ENCODE results near the gene ATIC.

DNA sequence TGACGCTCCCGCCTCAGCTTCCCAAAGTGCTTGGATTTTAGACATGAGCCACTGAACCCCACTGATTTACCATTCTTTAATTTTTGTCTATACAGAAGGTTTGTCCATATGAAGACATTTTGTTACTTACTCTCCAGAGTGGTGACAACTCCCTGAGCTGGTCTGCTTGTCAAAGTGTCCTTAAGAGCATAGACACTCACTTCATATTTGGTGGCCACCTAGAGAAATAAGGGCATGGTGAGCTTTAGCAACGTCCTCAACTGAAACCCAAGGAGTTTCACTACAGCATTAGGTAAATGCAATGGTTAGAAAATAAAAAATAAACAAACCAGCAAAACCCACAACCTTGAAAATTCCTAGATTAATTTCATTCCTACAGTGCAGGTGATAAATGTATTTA, 66.2 kb downstream of the ATIC start:
- TF ChIP-seq, protein P1, sequence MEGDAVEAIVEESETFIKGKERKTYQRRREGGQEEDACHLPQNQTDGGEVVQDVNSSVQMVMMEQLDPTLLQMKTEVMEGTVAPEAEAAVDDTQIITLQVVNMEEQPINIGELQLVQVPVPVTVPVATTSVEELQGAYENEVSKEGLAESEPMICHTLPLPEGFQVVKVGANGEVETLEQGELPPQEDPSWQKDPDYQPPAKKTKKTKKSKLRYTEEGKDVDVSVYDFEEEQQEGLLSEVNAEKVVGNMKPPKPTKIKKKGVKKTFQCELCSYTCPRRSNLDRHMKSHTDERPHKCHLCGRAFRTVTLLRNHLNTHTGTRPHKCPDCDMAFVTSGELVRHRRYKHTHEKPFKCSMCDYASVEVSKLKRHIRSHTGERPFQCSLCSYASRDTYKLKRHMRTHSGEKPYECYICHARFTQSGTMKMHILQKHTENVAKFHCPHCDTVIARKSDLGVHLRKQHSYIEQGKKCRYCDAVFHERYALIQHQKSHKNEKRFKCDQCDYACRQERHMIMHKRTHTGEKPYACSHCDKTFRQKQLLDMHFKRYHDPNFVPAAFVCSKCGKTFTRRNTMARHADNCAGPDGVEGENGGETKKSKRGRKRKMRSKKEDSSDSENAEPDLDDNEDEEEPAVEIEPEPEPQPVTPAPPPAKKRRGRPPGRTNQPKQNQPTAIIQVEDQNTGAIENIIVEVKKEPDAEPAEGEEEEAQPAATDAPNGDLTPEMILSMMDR (IDR thresholded peaks at IDR 0.05) = no peak
- TF ChIP-seq EP300 (IDR thresholded peaks at IDR 0.05) (no peak), POLR2A (IDR thresholded peaks at IDR 0.05) (no peak)

Measured in ovary (tissue), 3 donors.